Measurements from ENCODE around the gene TMEM61.
A peak's percentile ranks its signal among the peaks of the same experiment; 100 is the strongest.
"Not testable (repeated sequence)": the region's sequence is repeated elsewhere in the genome, so short reads cannot be mapped to it uniquely, and the experiment has no call there.

The TMEM61 gene

DNA sequence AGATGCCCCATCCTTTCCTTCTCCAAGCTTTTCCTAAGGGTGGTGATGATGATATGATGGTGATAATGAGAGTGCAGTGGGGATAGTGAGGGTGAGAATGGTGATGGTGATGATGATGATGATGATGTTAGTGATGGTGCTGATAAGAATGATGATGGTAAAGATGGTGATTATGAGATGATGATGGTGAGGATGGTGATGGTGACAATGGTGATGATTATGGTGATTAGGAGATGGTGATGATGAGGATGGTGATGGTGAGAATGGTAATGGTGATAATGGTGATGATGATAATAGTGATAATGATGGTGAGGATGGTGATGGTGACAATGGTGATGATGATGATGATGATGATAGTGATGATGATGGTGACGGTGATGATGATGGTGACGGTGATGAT lies 22.3 kb downstream of the TMEM61 start:
- no peak for DNase-seq

DNA sequence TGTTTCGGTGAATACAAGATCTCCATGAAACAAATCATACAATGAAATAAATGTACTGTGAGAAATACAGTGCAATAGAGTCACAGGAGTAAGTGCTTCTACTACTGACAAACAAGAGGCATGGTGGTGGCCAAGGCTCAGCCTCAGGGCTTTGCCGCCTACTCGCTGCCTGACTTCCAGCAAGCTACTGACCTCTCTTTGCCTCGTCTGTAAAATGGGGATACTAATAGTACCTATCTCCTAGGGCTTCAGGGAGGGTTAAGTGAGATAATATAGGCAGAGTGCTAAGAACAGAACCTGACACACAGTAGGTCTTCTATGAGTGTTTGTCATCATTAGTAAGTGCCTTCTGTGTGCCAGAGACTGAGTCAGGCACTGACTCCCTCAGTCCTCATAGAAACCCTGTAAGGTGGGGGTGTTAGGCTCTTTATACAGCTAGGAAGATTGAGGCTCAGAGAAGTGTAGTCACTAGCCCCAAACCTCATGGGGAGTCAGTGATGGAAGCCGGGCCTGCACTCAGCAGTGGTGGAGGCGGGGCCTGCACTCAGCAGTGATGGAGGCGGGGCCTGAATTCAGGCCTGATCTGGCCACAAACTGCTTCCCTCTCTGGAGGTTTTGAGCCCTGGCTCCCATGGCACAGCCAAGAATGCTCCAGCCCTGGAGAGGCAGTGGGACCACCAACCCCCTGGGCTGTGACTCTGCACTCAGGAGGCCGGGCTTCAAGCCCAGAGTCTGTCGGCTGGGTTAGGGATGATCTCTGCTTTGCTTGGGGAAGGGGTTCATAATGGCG lies 25.1 kb downstream of the TMEM61 start:
- no peak for DNase-seq

DNA sequence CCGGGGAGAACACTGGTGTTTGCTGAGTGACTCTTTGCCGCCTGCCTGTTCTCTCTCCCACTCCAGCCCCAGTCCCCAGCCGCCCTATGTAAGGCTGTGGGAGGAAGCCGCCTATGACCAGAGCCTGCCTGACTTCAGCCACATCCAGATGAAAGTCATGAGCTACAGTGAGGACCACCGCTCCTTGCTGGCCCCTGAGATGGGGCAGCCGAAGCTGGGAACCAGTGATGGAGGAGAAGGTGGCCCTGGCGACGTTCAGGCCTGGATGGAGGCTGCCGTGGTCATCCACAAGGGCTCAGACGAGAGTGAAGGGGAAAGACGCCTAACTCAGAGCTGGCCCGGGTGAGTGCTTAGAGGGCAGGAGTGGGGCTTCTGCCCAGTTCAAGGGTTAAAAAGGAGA lies 26.5 kb downstream of the TMEM61 start:
- DNase-seq = no peak

DNA sequence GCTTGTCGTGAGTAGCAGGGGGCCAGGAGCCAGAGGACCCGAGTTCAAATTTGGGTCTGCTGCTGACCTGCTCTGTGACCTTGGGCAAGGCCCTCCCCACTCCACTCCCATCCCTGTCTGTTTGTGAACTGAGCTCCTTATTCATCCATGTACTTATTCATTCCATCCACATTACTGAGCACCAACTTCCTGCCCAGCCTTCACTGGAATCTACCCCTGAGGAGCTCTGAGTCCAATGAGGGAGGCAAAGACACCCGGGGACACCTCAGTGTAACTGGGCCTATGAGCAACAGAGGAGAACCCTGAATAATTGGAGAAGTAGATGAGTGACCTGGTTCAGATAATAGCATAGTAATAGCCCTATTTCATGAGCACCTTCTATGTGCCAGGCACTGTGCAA lies 27.2 kb downstream of the TMEM61 start:
- DNase-seq = peak; percentile 76

- no peak for DNase-seq
Observed at GRCh38 chr1:55010194-55010886, 29.9 kb downstream of the TMEM61 start.

GRCh38 chr1:55010887-55011217 lies 30.4 kb downstream of the TMEM61 start:
- DNase-seq = no peak

GRCh38 chr1:55012661-55013060 lies 32.2 kb downstream of the TMEM61 start:
- DNase-seq = no peak

- no peak for DNase-seq
Observed at GRCh38 chr1:55015123-55015522, 34.7 kb downstream of the TMEM61 start.

GRCh38 chr1:55015731-55016620 lies 35.5 kb downstream of the TMEM61 start:
- DNase-seq = no peak

GRCh38 chr1:55018395-55018794 lies 38.0 kb downstream of the TMEM61 start:
- no peak for DNase-seq

GRCh38 chr1:55021942-55022546 lies 41.6 kb downstream of the TMEM61 start:
- DNase-seq = peak; percentile 83

- not testable (repeated sequence) for DNase-seq
Observed at GRCh38 chr1:55024163-55024562, 43.7 kb downstream of the TMEM61 start.

- not testable (repeated sequence) for DNase-seq
Observed at GRCh38 chr1:55026682-55027081, 46.3 kb downstream of the TMEM61 start.

DNA sequence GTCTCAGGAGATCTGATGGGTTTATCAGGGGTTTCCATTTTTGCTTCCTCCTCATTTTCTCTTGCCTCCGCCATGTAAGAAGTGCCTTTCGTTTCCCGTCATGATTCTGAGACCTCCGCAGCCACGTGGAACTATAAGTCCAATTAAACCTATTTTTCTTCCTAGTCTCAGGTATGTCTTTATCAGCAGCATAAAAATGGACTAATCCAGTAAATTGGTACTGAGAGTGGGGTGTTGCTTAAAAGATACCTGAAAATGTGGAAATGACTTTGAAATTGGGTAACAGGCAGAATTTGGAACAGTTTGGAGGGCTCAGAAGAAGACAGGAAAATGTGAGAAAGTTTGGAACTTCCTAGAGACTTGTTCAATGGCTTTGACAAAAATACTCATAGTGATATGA lies 50.7 kb downstream of the TMEM61 start:
- not testable (repeated sequence) for DNase-seq

DNA sequence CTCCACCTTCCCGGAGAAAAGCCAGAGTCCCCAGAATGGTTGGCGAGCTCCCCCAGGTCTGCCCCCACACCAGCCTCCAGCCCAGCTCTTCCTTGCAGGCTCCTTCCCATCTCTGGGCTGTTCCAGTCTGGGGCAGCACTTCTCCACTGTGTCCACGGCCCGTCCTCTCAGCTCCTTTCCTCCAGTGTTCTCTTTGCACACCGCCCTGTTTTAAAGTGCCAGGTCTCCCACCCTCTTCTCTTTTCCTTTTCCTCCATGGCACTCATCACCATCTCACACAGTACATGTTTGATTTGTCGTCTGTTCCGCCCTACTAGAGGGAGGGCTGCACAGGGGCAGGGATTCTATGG lies 52.8 kb downstream of the TMEM61 start:
- no peak for DNase-seq

- DNase-seq = no peak
Observed at GRCh38 chr1:55034476-55035133, 54.2 kb downstream of the TMEM61 start.

DNA sequence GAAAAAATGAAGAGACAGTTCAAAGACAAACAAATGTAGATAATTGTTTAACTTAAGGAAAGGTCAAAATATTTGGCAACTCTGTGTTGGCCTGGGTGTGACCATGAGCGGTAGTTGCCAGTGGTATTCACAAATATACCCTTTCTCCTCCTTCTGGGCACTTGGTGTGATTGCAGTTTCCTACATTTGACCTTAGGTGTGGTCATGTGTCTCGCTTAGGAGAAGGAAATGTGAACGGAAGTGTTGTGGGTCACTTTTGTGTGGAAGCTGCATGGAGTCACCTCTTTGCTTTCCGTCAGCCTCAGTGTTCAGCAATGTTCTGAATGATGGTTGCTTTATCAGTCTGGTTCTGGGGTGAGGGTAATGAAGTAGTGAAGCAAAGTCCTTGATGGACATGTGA lies 55.5 kb downstream of the TMEM61 start:
- DNase-seq = no peak

DNA sequence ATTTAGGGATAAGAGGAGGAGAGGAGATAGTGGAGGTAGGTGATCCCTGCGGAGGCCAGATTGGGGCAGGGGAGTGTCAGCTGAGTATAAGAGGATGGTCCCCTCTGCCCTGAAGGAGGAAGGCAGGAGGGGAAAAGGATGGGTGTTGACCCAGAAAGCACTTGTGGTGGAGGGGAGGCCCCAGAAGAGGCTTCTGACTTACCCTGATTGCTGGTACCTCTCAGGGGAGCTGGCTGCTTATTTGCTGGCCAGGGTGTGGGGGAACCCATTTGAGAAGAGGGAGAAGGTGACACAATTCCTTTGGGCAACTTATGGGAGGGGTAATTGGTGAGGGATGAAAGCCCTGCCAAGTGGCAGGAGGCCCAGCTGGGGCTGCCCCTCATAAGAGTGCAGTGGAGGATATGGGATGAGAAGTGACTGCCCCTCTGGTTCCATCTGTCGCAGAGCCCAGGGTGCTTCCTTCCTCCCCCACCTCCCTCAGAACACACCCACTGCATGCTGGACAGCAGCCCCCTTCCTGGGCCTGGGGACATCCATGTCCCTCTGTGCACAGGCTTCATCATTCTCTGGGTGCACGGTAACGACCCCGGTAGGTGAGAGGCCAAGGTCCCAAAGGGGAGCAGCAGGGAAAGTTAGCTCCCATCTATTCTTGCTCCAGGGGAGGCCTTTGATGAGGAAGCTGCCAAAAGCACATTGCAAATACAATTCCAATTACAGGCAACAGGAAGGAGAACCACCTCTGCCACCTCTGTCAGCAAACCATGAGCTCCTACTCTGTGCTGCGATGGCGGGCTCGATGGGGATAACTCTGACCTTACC lies 57.5 kb downstream of the TMEM61 start:
- DNase-seq = no peak

- DNase-seq = no peak
Observed at GRCh38 chr1:55038552-55038838, 58.1 kb downstream of the TMEM61 start.

DNA sequence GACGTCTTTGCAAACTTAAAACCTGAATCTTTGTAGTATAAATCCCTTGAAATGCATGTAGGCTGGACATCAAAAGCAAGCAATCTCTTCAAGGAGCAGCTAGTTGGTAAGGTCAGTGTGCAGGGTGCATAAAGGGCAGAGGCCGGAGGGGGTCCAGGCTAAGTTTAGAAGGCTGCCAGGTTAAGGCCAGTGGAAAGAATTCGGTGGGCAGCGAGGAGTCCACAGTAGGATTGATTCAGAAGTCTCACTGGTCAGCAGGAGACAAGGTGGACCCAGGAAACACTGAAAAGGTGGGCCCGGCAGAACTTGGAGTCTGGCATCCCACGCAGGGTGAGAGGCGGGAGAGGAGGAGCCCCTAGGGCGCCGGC lies 58.5 kb downstream of the TMEM61 start:
- DNase-seq = no peak

- DNase-seq = no peak
Observed at GRCh38 chr1:55039342-55040082, 59.1 kb downstream of the TMEM61 start, which contains the start of gene PCSK9. Gene PCSK9 (plus strand): TSS chr1:55039548. CDS start chr1:55039838, 290 bp downstream.
